ENCODE data around the gene INCENP.

INCENP gene

GRCh38 chr11:62104816-62105653 lies 18.8 kb upstream of the INCENP start:
- Histone ChIP-seq H3K27ac (ENCODE audit: low read depth, low read length) (peak overlapping the region; percentile 44; the same call in 1 of the 2 replicates), H3K4me3 (ENCODE audit: low read depth, low read length) (peak overlapping the region; percentile 63), H2AFZ (ENCODE audit: low read length, unreplicated experiment) (peak overlapping the region; percentile 92)

DNA sequence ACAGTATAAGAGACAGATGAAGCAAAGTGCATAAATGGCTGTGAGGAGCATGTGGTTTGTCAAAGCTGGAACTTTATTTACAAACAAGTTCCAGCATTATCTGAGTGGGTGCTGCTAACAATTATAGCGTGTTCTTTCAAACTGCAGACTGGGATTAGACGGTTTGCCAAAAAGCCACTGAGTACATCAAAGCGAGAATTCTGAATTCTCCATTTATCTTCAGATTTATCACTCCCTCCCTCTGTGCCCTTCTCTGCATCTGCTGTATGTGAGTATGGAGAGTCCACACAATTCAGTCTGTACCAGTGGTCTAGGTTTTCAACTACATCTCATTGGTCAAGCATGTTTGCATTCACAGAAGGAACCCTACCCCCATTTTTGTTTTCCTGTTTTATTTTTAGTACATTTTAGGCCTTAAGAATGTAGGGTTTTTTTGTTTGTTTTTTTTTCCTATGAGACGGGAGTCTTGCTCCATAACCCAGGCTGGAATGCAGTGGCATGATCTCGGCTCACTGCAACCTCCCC lies 18.1 kb upstream of the INCENP start:
- Histone ChIP-seq H3K4me1 (ENCODE audit: control insufficient read depth, insufficient read depth, low read length, unreplicated experiment) (peaks cover 25% of the 10 kb centered on the region), H3K27me3 (ENCODE audit: insufficient read depth, low read length) (no peaks in the 10 kb centered on the region), H2AFZ (ENCODE audit: low read length, unreplicated experiment) (peak overlapping the region; percentile 92), H3K79me2 (ENCODE audit: control insufficient read depth, insufficient read depth, low read length, unreplicated experiment) (no peaks in the 10 kb centered on the region), H3K4me3 (ENCODE audit: low read depth, low read length) (peak overlapping the region; percentile 63), H3K36me3 (ENCODE audit: insufficient read depth, low read length) (no peaks in the 10 kb centered on the region), H3K27ac (ENCODE audit: low read depth, low read length) (peak overlapping the region; percentile 44; the same call in 1 of the 2 replicates)

More at GRCh38 chr11:62104816-62105653, 18.8 kb upstream of the INCENP start:
- no peaks in the 10 kb centered on the region for H3K27me3 ChIP-seq (ENCODE audit: insufficient read depth, low read length)
- no peaks in the 10 kb centered on the region for H3K79me2 ChIP-seq (ENCODE audit: control insufficient read depth, insufficient read depth, low read length, unreplicated experiment)
- peaks cover 25% of the 10 kb centered on the region for H3K4me1 ChIP-seq (ENCODE audit: control insufficient read depth, insufficient read depth, low read length, unreplicated experiment)
- H3K36me3 ChIP-seq (ENCODE audit: insufficient read depth, low read length): no peaks in the 10 kb centered on the region

GRCh38 chr11:62108017-62108750 lies 15.6 kb upstream of the INCENP start:
- H3K79me2 ChIP-seq (ENCODE audit: control insufficient read depth, insufficient read depth, low read length, unreplicated experiment): no peaks in the 10 kb centered on the region
- no peak overlapping the region for H3K27ac ChIP-seq (ENCODE audit: low read depth, low read length)
- no peak overlapping the region for H3K4me3 ChIP-seq (ENCODE audit: low read depth, low read length)
- peaks cover 25% of the 10 kb centered on the region for H3K4me1 ChIP-seq (ENCODE audit: control insufficient read depth, insufficient read depth, low read length, unreplicated experiment)
- no peaks in the 10 kb centered on the region for H3K36me3 ChIP-seq (ENCODE audit: insufficient read depth, low read length)
- H2AFZ ChIP-seq (ENCODE audit: low read length, unreplicated experiment): no peak overlapping the region
- no peaks in the 10 kb centered on the region for H3K27me3 ChIP-seq (ENCODE audit: insufficient read depth, low read length)

- no peaks in the 10 kb centered on the region for H3K27me3 ChIP-seq (ENCODE audit: insufficient read depth, low read length)
- peaks cover 25% of the 10 kb centered on the region for H3K4me1 ChIP-seq (ENCODE audit: control insufficient read depth, insufficient read depth, low read length, unreplicated experiment)
- no peak overlapping the region for H3K4me3 ChIP-seq (ENCODE audit: low read depth, low read length)
- peak overlapping the region; percentile 36 for H2AFZ ChIP-seq (ENCODE audit: low read length, unreplicated experiment)
- no peaks in the 10 kb centered on the region for H3K36me3 ChIP-seq (ENCODE audit: insufficient read depth, low read length)
- no peak overlapping the region for H3K27ac ChIP-seq (ENCODE audit: low read depth, low read length)
- no peaks in the 10 kb centered on the region for H3K79me2 ChIP-seq (ENCODE audit: control insufficient read depth, insufficient read depth, low read length, unreplicated experiment)
Measured at GRCh38 chr11:62108971-62109404, 14.8 kb upstream of the INCENP start.

GRCh38 chr11:62115085-62115694 lies 8.6 kb upstream of the INCENP start:
- Histone ChIP-seq H3K79me2 (ENCODE audit: control insufficient read depth, insufficient read depth, low read length, unreplicated experiment) (no peaks in the 10 kb centered on the region), H3K27ac (ENCODE audit: low read depth, low read length) (no peak overlapping the region), H2AFZ (ENCODE audit: low read length, unreplicated experiment) (no peak overlapping the region), H3K4me1 (ENCODE audit: control insufficient read depth, insufficient read depth, low read length, unreplicated experiment) (no peaks in the 10 kb centered on the region), H3K27me3 (ENCODE audit: insufficient read depth, low read length) (no peaks in the 10 kb centered on the region), H3K4me3 (ENCODE audit: low read depth, low read length) (no peak overlapping the region), H3K36me3 (ENCODE audit: insufficient read depth, low read length) (no peaks in the 10 kb centered on the region)

DNA sequence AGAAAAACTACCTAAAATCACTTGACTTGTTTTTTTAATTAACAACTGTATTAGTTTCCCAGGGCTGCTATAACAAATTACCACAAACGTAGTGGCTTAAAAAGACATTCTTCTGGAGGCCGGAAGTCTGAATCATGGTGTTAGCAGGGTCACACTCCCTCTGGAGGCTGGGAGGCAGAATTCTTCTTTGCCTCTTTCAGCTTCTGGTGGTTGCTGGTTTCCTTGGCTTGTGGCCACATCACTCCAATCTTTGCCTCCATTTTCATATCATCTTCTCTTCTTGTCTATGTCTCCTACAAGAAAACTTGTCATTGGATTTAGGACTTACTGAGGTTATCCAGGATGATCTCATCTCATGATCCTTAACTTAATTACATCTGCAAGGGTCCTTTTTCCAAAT lies 7.4 kb upstream of the INCENP start:
- H3K4me1 ChIP-seq (ENCODE audit: control insufficient read depth, insufficient read depth, low read length, unreplicated experiment): no peaks in the 10 kb centered on the region
- H3K36me3 ChIP-seq (ENCODE audit: insufficient read depth, low read length): no peaks in the 10 kb centered on the region
- no peak overlapping the region for H3K4me3 ChIP-seq (ENCODE audit: low read depth, low read length)
- no peak overlapping the region for H3K27ac ChIP-seq (ENCODE audit: low read depth, low read length)
- H3K27me3 ChIP-seq (ENCODE audit: insufficient read depth, low read length): no peaks in the 10 kb centered on the region
- no peak overlapping the region for H2AFZ ChIP-seq (ENCODE audit: low read length, unreplicated experiment)
- no peaks in the 10 kb centered on the region for H3K79me2 ChIP-seq (ENCODE audit: control insufficient read depth, insufficient read depth, low read length, unreplicated experiment)

- Histone ChIP-seq H3K27me3 (ENCODE audit: insufficient read depth, low read length) (no peaks in the 10 kb centered on the region), H3K4me3 (ENCODE audit: low read depth, low read length) (no peak overlapping the region), H3K79me2 (ENCODE audit: control insufficient read depth, insufficient read depth, low read length, unreplicated experiment) (peaks cover 8% of the 10 kb centered on the region), H3K27ac (ENCODE audit: low read depth, low read length) (no peak overlapping the region), H3K4me1 (ENCODE audit: control insufficient read depth, insufficient read depth, low read length, unreplicated experiment) (peaks cover 6% of the 10 kb centered on the region), H3K36me3 (ENCODE audit: insufficient read depth, low read length) (no peaks in the 10 kb centered on the region), H2AFZ (ENCODE audit: low read length, unreplicated experiment) (no peak overlapping the region)
Measured at GRCh38 chr11:62119569-62119968, 4.2 kb upstream of the INCENP start.

GRCh38 chr11:62120001-62120400 lies 3.8 kb upstream of the INCENP start:
- Histone ChIP-seq H3K27ac (ENCODE audit: low read depth, low read length) (no peak overlapping the region), H3K4me3 (ENCODE audit: low read depth, low read length) (no peak overlapping the region), H3K79me2 (ENCODE audit: control insufficient read depth, insufficient read depth, low read length, unreplicated experiment) (peaks cover 12% of the 10 kb centered on the region), H3K4me1 (ENCODE audit: control insufficient read depth, insufficient read depth, low read length, unreplicated experiment) (peaks cover 8% of the 10 kb centered on the region), H3K27me3 (ENCODE audit: insufficient read depth, low read length) (no peaks in the 10 kb centered on the region), H3K36me3 (ENCODE audit: insufficient read depth, low read length) (no peaks in the 10 kb centered on the region), H2AFZ (ENCODE audit: low read length, unreplicated experiment) (no peak overlapping the region)

- no peak overlapping the region for H2AFZ ChIP-seq (ENCODE audit: low read length, unreplicated experiment)
- H3K27me3 ChIP-seq (ENCODE audit: insufficient read depth, low read length): no peaks in the 10 kb centered on the region
- H3K4me3 ChIP-seq (ENCODE audit: low read depth, low read length): no peak overlapping the region
- H3K79me2 ChIP-seq (ENCODE audit: control insufficient read depth, insufficient read depth, low read length, unreplicated experiment): peaks cover 16% of the 10 kb centered on the region
- H3K4me1 ChIP-seq (ENCODE audit: control insufficient read depth, insufficient read depth, low read length, unreplicated experiment): peaks cover 12% of the 10 kb centered on the region
- H3K36me3 ChIP-seq (ENCODE audit: insufficient read depth, low read length): no peaks in the 10 kb centered on the region
- no peak overlapping the region for H3K27ac ChIP-seq (ENCODE audit: low read depth, low read length)
Measured at GRCh38 chr11:62120431-62120830, 3.4 kb upstream of the INCENP start.

- Histone ChIP-seq H3K27ac (ENCODE audit: low read depth, low read length) (no peak overlapping the region), H3K27me3 (ENCODE audit: insufficient read depth, low read length) (no peaks in the 10 kb centered on the region), H3K4me3 (ENCODE audit: low read depth, low read length) (no peak overlapping the region), H3K36me3 (ENCODE audit: insufficient read depth, low read length) (no peaks in the 10 kb centered on the region), H3K4me1 (ENCODE audit: control insufficient read depth, insufficient read depth, low read length, unreplicated experiment) (peaks cover 18% of the 10 kb centered on the region), H2AFZ (ENCODE audit: low read length, unreplicated experiment) (no peak overlapping the region), H3K79me2 (ENCODE audit: control insufficient read depth, insufficient read depth, low read length, unreplicated experiment) (peaks cover 33% of the 10 kb centered on the region)
Measured at GRCh38 chr11:62122076-62122475, 1.7 kb upstream of the INCENP start.
